HG02970 (cell line): Measurements from ENCODE around the gene MYO15B.
"Not testable (repeated sequence)": the region's sequence is repeated elsewhere in the genome, so short reads cannot be mapped to it uniquely, and the experiment has no call there.

Experiments used
- ATAC-seq: cut with Tn5 transposase; IDR thresholded peaks from one replicate; pipeline ENCODE4 v1.9.1; 2021; ENCODE audit warnings: mild to moderate bottlenecking, moderate library complexity, moderate number of reproducible peaks; ENCODE audit not compliant: unreplicated experiment, low FRiP score

Gene MYO15B

DNA sequence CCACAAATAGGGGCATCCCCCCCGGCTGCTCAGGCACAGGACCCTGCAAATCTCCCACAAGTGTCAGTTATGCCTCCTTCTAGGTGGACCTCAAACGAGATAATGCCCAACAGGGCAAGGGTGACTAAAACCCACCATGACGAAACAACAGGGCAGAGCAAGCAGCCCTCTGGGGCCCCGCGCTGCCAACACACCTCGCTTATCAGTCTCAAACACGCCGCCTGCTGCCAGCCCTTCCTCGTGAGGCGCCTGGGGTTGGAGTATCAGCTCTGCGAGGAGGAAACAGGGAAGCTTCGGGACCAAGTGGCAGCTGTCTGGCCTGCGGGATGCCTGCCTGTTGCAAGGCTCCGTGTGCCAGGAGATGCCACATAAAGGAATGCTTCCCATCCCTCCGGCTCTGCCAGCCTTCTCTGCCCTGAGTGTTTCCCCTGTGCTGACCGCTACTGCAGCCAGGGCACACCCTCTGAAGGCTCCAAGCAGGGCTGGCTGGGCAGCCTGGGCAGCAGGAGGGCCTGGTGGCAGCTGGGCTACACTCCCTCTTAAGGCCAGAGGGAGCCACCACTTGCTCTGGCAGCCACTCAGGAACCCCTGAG is 48.1 kb downstream of the MYO15B start:
- no peak for ATAC-seq

DNA sequence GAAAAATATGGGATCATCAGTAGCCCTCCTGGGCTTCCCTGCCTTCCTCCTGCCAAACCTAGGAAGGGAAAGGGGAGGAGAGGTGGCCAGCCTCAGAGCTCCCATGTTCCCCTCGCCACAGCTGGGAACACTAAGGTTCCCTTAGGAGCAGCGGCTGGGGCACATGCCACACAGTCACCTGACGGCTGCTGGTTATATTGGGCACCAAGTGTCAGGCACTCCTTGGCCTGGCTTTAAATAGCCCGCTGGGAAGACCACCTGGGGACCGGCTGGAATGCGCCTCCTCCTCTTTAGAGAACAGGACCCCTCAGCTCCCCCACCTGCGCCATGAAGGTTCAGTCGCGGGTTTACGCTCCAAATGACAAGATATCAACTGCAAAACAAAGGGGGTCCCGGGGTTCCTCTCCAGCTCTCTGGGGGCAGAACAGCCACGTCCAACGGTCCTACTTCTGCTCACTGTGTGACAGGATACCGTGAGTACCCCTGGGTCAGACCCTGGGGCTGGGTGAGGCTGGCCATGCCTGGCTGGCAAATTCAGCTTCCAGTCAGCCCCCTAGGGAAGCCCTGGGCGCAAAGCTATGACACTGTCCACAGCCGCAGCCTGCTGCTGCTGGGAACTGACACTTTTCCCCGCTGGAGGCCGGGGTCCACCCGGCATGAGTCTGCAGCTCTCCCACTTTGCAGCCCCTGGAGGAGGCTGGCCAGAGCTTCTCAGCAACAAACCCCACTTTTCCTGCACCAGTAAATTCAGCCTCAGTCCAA is 49.0 kb downstream of the MYO15B start:
- ATAC-seq, result no peak

DNA sequence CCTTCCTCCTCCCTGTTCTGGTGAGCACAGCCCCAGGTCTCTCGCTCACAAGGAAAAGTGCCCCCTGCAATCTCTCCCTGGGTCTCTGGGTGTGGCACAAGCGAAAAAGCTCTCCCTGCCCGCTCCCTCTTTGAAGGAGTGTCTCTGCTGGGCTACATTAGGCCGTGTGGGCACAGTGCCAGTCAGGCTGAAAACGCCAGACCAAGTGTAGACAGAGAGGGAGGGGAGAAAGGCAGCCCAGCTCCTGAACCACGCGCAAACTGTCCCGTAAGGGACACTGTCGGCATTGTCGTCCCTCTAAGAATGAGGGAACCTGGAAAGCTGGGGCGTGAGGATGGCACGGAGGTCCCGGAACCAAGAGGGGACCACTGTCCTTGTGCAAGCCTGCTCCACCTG is 49.5 kb downstream of the MYO15B start:
- no peak for ATAC-seq

DNA sequence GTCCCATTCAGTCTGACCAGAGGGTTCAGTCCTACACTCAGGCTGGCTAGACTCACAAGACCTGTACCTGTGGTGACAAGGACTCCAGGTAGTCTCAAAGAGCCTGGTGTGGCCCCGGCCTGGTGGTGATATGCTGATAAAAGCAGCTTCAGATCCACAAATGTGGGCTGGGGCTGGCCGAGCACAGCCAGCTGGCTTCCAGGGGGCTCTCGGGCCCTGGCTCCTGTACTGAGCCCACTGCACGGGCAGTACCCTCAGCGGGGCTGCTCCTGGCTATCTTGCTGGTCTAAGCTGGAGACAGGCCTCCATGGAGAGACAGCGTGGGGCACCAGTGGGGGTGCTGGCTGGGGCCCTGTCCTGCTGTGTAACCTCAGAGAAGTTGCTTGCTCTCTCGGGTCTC is 50.0 kb downstream of the MYO15B start:
- ATAC-seq, result no peak

DNA sequence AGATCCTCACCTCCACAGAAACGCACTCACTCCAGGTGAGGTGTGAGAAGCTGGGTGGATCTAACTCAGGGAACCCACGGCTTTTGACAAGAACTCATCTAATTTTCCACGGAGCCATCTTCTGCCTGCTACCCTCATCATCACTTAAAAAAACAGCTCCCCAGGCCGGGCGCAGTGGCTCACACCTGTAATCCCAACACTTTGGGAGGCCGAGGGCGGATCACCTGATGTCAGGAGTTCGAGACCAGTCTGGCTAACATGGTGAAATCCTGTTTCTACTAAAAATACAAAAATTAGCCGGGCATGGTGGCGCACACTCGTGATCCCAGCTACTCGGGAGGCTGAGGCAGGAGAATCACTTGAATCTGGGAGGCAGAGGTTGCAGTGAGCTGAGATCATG is 50.4 kb downstream of the MYO15B start:
- ATAC-seq, result not testable (repeated sequence)

DNA sequence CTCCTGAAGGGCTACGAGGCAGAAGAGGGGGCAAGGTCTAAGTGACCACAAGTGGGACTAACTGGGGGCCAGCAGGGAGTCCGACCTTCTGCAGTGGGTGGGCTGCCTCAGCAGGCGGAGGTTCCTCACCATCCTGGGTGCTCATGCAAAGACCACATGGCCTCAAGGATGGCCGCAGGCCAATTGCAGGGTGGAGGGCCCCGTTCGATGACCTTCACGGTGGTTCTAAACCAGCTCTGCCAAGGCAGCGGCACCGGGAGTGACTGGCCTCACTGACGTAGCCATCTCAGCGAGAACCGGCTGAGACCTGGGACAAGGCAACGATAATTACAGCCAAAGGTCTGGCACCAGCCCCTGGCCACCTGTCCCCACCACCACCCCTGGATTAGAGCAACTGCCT is 51.3 kb downstream of the MYO15B start:
- ATAC-seq, result no peak

DNA sequence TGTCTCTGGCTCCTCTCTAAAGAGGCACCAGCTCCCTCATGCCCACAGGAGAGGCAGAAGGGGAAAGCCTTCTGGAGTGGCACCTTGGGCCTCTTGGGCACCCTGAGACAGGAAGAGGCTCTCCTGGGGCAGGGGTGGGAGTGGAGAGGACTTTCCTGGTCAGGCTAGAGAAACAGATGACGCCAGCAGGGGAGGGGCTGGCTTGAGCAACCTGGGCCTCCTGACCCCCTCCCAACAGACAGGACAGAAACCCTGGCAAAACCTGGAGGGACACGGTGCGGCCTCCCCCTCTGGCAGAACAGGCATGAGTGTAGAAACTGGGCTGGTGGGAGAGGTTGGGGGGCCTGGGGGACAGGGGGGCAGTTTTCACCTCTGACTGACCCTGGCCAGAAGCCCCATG is 51.7 kb downstream of the MYO15B start:
- no peak for ATAC-seq

DNA sequence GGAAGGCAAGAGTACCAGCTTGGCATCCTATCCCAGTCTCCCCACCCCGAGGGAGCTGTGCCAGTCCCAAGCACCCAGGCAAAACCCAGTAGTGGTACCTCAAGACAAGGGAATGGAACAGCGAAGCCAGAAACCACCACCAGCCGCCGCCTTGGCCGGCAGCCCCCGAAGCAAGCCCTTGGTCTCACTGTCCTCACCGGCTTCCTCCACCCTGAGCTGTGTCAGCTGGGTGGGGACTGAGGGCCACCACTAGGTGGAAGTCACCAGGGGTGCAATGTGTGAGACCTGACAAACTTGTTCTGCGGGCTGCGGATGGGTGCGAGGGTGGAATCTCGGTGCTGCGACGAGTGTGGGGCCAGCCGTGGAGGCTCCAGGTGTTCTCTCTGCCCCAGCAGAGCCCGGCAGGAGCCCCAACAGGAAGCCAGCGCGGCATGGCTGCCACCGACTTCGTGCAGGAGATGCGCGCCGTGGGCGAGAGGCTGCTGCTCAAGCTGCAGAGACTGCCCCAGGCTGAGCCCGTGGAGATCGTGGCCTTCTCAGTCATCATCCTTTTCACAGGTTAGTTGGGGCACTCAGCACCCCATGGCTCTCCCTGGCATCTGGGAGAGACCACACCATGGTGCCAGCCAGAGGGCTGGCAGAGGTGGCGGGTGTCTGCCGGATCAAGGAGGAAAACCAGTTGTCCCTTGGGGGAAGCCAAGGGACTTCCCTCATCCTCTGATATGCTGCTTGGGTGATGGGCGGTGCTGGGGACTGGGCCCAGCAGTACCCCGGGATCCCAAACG is 52.4 kb downstream of the MYO15B start:
- ATAC-seq, result no peak

DNA sequence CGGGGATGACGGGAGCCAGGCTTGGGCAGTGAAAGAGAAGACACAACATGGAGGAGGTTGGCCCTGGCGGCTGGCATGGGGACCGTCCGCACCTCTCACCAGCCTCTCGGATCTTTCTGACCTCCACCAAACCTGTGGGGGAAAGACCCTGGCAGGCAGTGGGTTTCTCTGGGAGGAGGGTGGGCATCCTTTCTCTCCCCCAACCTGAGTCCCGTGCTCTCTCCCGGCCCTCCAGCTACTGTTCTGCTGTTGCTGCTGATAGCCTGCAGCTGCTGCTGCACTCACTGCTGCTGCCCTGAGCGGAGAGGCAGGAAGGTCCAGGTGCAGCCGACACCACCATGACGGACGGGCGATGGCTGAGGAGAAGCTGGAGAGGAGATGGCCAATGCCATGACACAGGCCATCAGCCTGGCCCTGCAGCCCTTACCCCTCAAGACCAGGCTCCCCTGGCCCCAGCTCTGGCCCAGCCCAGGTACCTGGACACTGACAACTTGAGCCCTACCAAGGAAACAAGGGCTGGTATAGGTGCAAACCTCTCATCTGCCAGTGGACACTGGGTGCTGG is 53.0 kb downstream of the MYO15B start:
- ATAC-seq, result no peak

DNA sequence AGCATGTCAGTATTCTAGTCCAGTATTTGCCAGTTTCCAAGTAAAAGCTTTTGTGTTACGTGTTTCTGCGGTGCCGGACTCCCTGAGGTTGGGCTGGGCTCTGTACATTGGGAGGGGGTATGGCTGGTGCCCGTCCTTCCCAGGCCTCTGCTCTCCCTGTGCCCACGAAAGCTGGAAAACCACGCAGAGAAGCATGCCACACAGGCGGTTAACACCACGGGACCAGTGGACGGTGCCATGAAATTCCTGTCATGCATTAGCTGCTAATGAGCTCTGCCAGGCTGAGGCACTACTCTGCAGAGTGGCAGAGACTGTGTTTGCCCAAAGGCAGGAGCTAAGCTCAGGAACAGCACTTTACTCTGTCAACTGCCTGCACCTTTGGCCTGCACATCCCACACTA is 53.7 kb downstream of the MYO15B start:
- ATAC-seq, result no peak

DNA sequence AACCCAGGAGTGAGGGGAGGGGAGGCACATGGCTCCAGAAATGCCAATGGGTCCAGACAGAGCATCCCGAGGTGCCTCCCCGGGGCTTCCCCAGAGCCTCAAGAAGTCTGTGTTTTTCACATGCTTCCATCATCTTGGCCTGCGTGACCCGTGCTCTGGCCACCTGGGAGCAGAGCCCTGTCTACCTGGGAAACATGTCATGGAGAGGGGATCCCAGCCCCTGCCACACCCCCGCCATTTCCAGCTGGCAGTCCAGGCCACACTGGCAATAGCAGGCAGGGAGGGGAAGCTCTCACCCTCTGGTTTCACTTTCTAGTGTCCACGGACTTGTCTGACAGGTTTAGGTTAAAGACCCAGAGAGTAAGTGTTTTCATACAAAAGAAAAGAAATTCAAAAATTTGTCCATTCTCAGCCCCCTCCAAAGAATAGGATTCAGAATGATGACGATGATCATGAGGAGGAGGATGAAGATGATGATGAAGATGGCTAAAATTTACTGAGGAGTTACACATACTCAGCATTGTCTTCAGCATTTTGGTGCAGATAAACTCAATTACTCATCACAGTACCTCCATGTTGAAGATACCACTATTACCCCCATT is 54.7 kb downstream of the MYO15B start:
- ATAC-seq, result no peak

DNA sequence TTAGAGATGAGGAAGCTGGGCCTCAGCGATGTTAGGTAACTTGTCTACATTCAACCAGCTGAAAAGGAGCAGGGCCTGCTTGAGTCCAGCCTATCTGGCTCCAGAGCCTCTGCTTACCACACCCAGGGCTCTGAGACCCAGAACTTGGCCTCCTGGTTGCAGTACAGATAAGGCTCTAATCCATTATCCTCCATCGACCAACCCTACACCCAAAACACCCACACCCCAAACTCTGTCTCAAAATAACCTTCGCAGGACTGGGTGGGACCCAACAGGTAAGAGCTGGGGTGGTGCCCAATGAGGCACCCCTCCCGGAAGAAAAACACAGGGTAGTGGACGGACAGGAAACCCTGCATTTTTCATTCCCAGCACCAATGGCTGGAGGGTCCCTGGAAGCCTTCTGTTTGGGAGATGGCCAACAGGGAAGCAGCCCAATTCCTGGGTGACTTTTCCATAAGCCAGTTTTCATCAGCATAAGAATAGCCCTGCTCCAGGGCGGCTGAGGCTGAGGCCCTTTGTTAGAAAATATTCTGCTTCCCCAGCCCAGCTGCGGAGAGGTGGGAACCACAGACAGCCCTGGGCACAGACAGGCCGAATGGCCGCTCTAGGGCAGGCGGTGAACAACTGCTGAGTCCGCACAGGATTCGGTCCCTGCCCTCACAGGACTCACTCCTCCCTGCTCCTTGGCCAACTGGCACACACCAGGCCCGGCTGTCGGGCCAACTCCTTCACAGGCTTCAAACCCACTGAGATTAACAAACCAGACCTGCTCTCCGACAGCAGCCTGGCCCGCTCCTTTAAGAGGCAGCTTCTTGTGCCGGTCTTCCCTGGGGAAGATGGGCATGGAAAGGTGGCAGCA is 55.4 kb downstream of the MYO15B start:
- no peak for ATAC-seq

DNA sequence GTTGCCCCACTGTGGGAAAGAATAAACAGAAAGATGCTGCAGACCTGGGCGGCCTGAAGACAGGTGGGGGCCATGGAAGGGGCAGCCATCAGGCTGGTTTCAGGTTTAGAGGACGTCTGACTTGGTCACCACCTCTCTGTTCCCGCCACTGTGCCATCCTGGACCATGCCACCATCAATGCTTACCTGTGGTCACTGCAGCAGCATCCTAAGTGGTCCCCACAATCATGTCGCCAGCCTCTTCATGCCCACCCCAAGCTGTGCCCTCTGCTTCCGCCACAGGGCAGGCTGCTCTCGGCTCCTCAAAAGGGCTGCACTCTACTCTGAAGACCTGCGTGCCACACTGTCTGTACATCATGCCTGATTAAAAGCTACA is 56.0 kb downstream of the MYO15B start:
- no peak for ATAC-seq

DNA sequence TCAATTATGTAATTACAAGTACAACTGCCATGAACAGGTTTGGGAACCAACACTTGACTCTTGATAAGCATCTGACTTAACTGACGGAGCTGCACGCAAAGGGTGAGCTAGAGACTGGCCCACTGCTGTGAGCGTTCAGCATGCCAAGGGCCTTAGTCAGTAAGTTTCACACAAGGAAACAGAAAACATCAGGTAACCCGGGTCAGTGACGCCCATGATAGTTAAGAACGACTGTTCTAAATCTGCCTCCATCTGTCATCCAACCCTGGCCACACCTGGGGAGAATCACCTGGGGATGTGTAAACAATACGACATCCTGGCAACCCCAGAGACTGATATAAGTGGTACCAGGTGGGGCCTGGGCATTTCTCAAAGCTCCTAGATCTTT is 57.9 kb downstream of the MYO15B start:
- no peak for ATAC-seq

DNA sequence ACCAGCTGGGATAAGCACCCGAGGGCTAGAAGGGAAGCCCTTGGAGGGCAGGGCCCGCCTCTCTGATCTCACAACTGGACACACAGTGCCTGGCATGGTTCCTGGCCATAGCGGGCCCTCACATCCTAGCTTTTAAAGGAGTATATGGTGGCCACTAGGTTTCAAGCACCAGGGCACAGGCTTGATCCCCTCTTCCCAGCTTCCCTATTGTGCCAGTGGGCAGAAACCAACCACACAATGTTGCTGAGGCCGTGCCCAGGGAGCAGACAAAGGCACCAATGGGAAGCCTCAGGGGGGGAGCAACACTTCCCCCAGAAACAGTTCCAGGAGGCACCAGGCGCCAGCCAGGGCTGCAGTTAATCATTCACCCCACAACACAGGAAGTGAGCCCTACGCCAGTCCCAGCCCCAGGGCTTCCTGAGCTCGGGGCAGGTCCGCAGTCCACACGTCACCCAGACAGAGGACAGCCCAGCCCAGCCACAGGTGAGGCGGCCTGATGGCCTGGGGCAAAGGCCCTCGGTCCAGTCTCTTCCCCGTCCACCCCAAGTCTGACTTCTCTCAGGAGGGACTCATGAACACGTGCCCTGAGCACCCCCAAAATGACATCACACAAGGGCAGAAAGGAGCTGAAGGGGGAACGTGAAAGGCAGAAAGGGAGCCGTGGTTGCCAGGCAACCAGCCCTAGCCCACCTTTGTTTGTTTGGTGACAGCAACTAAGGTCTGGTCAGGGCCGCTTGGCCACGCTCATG is 58.5 kb downstream of the MYO15B start:
- peak; percentile 70 for ATAC-seq

DNA sequence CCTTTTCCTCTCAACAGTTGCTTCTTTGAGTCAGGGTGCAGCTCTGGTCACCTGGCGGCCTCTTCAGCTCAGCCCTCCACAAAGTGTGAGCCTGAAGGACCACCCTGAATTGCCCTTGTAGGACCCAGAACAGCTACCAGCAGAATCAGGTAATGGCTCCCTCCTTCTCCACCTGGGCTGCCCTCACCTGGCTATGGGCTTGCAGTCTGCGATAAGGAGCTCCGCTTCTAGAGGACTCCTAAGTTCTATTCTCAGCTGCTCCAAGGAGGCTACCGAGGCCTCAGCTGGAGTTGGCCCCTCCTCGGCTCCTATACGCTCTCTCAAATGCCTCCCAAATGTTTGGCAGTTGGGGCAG is 59.0 kb downstream of the MYO15B start:
- no peak for ATAC-seq

DNA sequence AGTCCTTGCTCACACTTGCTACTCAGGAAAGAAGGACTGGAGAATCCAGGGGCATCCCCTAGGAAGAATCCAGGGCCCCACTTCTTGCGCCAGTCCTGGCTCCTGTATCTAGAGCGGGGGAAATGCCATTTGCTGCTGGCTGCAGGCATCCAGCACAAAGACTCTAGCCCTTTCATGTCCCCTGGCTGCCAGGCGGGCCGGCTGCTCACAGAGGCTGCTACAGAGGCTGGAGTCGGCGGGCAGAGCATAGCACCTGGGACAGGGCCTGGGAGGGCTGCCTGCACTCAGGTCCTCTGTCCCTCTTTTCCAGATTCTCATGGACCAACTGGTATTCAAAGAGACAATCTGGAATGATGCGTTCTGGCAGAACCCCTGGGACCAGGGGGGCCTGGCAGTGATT is 59.5 kb downstream of the MYO15B start:
- no peak for ATAC-seq

DNA sequence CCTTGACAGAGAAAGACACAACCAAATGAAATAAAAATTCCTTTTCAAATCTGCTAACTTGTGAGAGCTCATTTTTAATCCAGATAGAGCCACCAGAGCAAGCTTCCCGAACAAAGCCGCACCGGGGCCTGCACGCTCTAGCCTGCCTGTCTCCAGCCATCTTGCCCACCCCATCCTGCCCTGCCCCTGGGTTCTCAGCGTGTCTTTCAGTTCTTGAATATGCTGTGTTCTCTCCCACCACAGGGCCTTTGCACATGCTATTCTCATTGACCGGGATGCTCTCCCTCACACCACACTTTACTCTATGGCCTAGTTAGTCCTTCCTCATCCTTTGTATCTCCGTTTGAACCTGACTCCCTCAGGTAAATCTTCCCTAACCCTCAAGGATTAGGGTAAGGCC is 60.3 kb downstream of the MYO15B start:
- ATAC-seq, result no peak

DNA sequence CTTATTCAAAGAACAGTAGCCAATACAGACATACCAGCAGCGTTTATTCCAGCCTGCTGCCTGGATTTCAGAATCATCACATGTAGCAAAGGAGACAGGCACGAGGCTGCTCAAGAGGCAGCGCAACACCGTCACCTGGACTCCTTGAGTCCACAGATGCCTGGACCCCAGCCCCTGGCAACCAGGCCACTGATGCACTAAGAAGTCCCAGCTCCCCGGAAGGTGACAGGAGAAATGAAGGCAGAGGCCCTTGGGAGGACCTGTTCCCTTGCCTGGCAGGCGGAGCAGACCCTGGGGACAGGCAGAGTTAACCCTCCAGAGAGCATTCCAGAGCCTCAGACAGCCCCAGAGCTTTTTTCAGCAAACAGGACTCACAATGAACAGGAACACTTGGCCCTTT is 62.1 kb downstream of the MYO15B start:
- no peak for ATAC-seq

DNA sequence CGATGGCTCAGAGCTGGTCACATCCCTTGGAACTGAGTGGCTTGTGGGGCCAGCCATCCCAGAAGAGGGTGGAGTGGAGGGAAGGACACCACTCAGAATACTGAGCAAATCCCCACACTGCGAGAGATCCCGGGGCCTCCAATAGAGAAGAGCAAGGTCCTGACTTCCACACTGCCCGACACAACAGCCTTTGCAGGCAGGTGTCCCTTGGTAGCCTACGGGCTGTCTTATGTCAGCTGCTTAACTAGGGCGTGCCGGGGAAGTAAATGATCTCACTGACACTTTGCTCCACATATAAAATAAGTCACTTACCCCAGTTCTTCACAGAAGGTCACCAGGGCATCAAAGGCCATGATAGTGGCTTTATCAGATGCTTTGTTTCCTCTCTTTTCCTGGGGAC is 63.3 kb downstream of the MYO15B start:
- no peak for ATAC-seq
